Fibroblast of lung (primary cell): ENCODE results near the gene GSTM3. TPM values are rescaled to one million over a fixed set of nuclear protein-coding genes. Genes with fewer than 3 reads are reported as not detected.
"Not testable (repeated sequence)": the region's sequence is repeated elsewhere in the genome, so short reads cannot be mapped to it uniquely, and the experiment has no call there.

Experiments used
- DNase-seq, 2 donors: peaks; one replicate each; pipeline versions ENCODE4 v3.0.0 to v3.0.0-alpha.2; 2010; ENCODE audit warnings: low read depth in 2 of 2
- H2AFZ ChIP-seq: 2 replicates; pipeline ENCODE4 v1.5.1; 2012; ENCODE audit warnings: low read length, control low read depth, inconsistent platforms
- H3K27ac ChIP-seq: 2 replicates; pipeline ENCODE4 v1.5.1; 2011; ENCODE audit warnings: low read length, control low read depth; ENCODE audit not compliant: insufficient read depth
- H3K27me3 ChIP-seq: 2 replicates; pipeline ENCODE4 v1.5.1; 2011; ENCODE audit warnings: mild to moderate bottlenecking, low read length; ENCODE audit not compliant: control insufficient read depth, insufficient read depth
- H3K36me3 ChIP-seq: 2 replicates; pipeline ENCODE4 v1.5.1; 2011; ENCODE audit warnings: low read length; ENCODE audit not compliant: control insufficient read depth, insufficient read depth
- H3K4me1 ChIP-seq: 2 replicates; pipeline ENCODE4 v1.5.1; 2011; ENCODE audit warnings: low read length; ENCODE audit not compliant: control insufficient read depth, insufficient read depth; ENCODE audit errors: extremely low read depth
- H3K4me2 ChIP-seq: 2 replicates; pipeline ENCODE4 v1.5.1; 2011; ENCODE audit warnings: low read length, control low read depth; ENCODE audit not compliant: insufficient read depth; ENCODE audit errors: extremely low read depth
- H3K4me3 ChIP-seq, 4 experiments: fragments of 200-600 bp in 1 of 4; sonication (generic) in 1 of 4; replicated peaks in 1 of 4; 2 replicates each; pipeline ENCODE4 v1.5.1; 2011 to 2016; ENCODE audit warnings: low read length in 4 of 4, low read depth in 3 of 4, mild to moderate bottlenecking in 3 of 4, control low read depth in 2 of 4, inconsistent platforms in 1 of 4, mixed read lengths in 1 of 4; ENCODE audit not compliant: insufficient read depth in 1 of 4; ENCODE audit errors: control extremely low read depth in 1 of 4
- H3K79me2 ChIP-seq: 2 replicates; pipeline ENCODE4 v1.5.1; 2012; ENCODE audit warnings: mild to moderate bottlenecking, low read length, inconsistent platforms; ENCODE audit not compliant: control insufficient read depth, insufficient read depth
- H3K9ac ChIP-seq: 2 replicates; pipeline ENCODE4 v1.5.1; 2011; ENCODE audit warnings: mild to moderate bottlenecking, low read length, control low read depth; ENCODE audit not compliant: insufficient read depth
- H3K9me3 ChIP-seq: 2 replicates; pipeline ENCODE4 v1.5.1; 2012; ENCODE audit warnings: low read depth, low read length; ENCODE audit not compliant: control insufficient read depth, insufficient read depth
- H4K20me1 ChIP-seq: 2 replicates; pipeline ENCODE4 v1.5.1; 2011; ENCODE audit warnings: low read length; ENCODE audit not compliant: control insufficient read depth, insufficient read depth; ENCODE audit errors: extremely low read depth
- EZH2 ChIP-seq: IDR thresholded peaks from 2 replicates; pipeline ENCODE4 v1.5.1; 2012; ENCODE audit warnings: low read length, control low read depth, mild to moderate bottlenecking; ENCODE audit errors: missing control alignments
- polyA plus RNA-seq, 2 donors: library from polyadenylated mRNA; depleted of rRNA in 1 of 2; stranded (reverse) in 1 of 2; unstranded in 1 of 2; fragments of >200 nt; gene quantifications; 2 replicates each; pipeline ENCODE4 v1.2.1, GENCODE V29; 2011 to 2012; ENCODE audit warnings: missing spikeins in 1 of 2
- total RNA-seq: library from RNA; depleted of rRNA; stranded (reverse); fragments of >200 nt; gene quantifications from 2 replicates; pipeline ENCODE4 v1.2.1, GENCODE V29; 2014
- TF ChIP-seq, protein P1 (sequence below), 2 donors: IDR thresholded peaks in 1 of 2; conservative IDR thresholded peaks in 1 of 2; 1 replicate in 1 of 2; 2 replicates in 1 of 2; pipeline ENCODE4 v1.5.1; 2011 to 2012; ENCODE audit warnings: low read length in 2 of 2, control low read depth in 1 of 2, inconsistent platforms in 1 of 2, low read depth in 1 of 2, mild to moderate bottlenecking in 1 of 2

The GSTM3 gene
- total and polyA plus RNA-seq, 2 donors (not counting 1 experiment from before 2014, with no cell fraction given), result 51.4 to 207 TPM

DNA sequence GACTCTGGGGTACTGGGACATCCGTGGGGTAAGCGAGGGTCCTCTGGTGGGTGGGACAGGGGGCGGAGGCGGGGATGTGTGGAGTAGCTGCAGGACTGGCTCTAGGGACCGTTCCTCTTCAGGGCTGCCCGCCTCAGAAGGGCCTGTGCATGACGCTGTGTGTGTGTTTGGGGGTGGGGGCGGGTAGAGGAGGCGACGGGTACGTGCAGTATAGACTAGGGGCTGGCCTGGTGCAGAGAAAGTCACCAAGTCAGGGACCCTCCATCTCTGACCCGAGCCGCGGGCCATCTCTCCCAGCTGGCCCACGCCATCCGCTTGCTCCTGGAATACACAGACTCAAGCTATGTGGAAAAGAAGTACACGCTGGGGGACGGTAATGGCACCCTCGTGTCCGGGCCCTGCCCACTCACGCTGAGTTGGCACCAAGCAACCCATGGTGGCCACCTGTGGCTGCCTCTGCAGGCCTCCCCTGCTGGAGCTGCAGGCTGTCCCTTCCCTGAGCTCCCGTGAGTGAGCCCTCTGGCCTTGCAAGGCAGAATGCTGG lies 28.4 kb downstream of the GSTM3 start:
- H3K4me3 ChIP-seq, result peak overlapping the region in 2 of 4 experiments; percentile 43 to 46
- TF ChIP-seq EZH2, result no peak
- TF ChIP-seq, protein P1, sequence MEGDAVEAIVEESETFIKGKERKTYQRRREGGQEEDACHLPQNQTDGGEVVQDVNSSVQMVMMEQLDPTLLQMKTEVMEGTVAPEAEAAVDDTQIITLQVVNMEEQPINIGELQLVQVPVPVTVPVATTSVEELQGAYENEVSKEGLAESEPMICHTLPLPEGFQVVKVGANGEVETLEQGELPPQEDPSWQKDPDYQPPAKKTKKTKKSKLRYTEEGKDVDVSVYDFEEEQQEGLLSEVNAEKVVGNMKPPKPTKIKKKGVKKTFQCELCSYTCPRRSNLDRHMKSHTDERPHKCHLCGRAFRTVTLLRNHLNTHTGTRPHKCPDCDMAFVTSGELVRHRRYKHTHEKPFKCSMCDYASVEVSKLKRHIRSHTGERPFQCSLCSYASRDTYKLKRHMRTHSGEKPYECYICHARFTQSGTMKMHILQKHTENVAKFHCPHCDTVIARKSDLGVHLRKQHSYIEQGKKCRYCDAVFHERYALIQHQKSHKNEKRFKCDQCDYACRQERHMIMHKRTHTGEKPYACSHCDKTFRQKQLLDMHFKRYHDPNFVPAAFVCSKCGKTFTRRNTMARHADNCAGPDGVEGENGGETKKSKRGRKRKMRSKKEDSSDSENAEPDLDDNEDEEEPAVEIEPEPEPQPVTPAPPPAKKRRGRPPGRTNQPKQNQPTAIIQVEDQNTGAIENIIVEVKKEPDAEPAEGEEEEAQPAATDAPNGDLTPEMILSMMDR (conservative IDR thresholded peaks at IDR 0.05 in 1 of 2, IDR thresholded peaks at IDR 0.05 in 1 of 2; ENCODE audit: low read depth in 1 of 2, low read length in 2 of 2), result no peak
- H3K79me2 ChIP-seq, result no peaks in the 10 kb centered on the region
- H3K4me2 ChIP-seq, result peak overlapping the region; percentile 25
- no peaks in the 10 kb centered on the region for H3K4me1 ChIP-seq
- H3K9ac ChIP-seq, result no peak overlapping the region
- H3K27me3 ChIP-seq, result no peaks in the 10 kb centered on the region
- H3K36me3 ChIP-seq, result no peaks in the 10 kb centered on the region
- H4K20me1 ChIP-seq, result no peaks in the 10 kb centered on the region
- no peak overlapping the region for H2AFZ ChIP-seq
- DNase-seq, result no peak
- H3K9me3 ChIP-seq, result no peaks in the 10 kb centered on the region
- no peak overlapping the region for H3K27ac ChIP-seq

DNA sequence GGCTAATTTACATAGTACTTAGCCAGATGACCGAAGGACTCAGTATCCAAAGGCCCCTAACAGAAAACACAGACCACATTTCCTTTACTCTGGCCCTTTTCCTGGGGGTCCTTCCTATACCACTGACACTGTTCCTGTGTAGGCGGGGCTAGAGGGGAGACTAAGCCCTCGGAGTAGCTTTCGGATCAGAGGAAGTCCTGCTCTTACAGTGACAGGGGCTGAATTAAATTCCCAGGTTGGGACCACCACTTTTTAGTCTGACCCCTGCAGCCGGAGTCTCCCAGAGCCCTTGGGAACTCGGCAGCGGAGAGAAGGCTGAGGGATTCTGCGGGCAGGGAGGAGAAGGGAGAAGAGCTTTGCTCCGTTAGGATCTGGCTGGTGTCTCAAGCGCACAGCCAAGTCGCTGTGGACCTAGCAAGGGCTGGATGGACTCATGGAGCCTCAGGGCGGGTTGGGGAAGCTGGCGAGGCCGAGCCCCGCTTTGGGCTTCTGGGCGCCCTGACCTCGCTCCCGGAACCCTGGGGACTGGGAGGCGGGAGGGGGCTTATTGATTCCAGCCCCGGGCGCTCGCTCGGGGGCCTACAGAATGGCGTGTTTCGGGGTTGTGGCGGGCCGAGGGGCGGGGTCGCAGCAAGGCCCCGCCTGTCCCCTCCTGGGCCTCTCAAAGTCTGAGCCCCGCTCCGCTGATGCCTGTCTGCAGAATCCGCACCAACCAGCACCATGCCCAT lies 29.1 kb downstream of the GSTM3 start, which contains the start of gene GSTM5:
TSS of gene GSTM5 (plus strand) at position 659 of the 728 bp plus-strand sequence. CDS start at position 721, 62 bp downstream.
- not testable (repeated sequence) for H3K27ac ChIP-seq, H3K79me2 ChIP-seq, H3K36me3 ChIP-seq, H3K9me3 ChIP-seq, H3K4me1 ChIP-seq, H4K20me1 ChIP-seq, H3K9ac ChIP-seq, H3K27me3 ChIP-seq, H2AFZ ChIP-seq
- peak within 1 kb of the TSS; percentile 25 for H3K4me2 ChIP-seq
- H3K4me3 ChIP-seq, result peak within 1 kb of the TSS in 2 of 4 experiments; percentile 43 to 46
- DNase-seq, result peak in 1 of 2 donors; percentile 16

DNA sequence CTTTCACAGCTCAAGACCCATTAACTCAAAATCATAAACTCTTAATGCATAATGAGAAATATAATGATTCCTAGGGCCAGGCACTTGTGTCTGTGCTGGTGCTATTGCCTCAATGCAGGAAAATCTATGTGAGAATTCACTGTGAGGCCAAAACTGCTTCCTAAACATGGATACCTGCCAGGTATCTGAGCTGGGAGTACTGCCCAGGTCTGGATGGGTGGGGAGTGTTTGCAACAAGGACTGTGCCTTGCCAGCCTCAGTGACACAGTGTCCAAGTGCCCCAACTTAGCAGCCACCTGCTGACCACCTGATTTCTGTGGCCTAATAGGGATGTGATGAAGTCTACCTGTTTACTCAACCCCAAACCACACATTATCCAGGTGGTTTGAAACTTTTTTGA lies 31.0 kb downstream of the GSTM3 start:
- not testable (repeated sequence) for DNase-seq, H3K4me2 ChIP-seq

DNA sequence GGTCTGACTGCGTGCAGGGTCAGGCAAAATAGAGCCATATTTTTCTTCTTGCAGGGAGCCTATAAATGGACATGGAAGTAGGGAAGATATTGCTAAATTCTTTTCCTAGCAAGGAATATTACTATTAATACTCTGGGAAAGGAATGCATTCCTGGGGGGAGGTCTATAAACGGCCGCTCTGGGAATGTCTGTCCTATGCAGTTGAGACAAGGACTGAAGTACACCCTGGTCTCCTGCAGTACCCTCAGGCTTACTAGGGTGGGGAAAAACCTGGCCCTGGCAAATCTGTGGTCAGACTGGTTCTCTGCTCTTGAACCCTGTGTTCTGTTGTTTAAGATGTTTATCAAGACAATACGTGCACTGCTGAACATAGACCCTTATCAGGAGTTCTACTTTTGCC lies 31.9 kb downstream of the GSTM3 start:
- not testable (repeated sequence) for H3K27ac ChIP-seq, H3K4me2 ChIP-seq, H3K4me3 ChIP-seq, H3K4me1 ChIP-seq, H3K36me3 ChIP-seq, H4K20me1 ChIP-seq, H3K27me3 ChIP-seq, H3K9ac ChIP-seq, H3K9me3 ChIP-seq, DNase-seq, H3K79me2 ChIP-seq, H2AFZ ChIP-seq

More for the DNA sequence above, 31.0 kb downstream of the GSTM3 start:
- H3K9ac ChIP-seq, H3K4me3 ChIP-seq, H2AFZ ChIP-seq, H3K9me3 ChIP-seq, H3K27me3 ChIP-seq, H4K20me1 ChIP-seq, H3K36me3 ChIP-seq, H3K4me1 ChIP-seq, H3K79me2 ChIP-seq, H3K27ac ChIP-seq: not testable (repeated sequence)
